CD4-positive, alpha-beta T cell treated with Interleukin-10 for 1 hour (primary cell): Measurements from ENCODE around the gene NNMT.
"Not testable (repeated sequence)": the region's sequence is repeated elsewhere in the genome, so short reads cannot be mapped to it uniquely, and the experiment has no call there.

Experiments
- DNase-seq: peaks from one replicate; pipeline ENCODE4 v3.0.0-alpha.2; 2020

Gene NNMT

DNA sequence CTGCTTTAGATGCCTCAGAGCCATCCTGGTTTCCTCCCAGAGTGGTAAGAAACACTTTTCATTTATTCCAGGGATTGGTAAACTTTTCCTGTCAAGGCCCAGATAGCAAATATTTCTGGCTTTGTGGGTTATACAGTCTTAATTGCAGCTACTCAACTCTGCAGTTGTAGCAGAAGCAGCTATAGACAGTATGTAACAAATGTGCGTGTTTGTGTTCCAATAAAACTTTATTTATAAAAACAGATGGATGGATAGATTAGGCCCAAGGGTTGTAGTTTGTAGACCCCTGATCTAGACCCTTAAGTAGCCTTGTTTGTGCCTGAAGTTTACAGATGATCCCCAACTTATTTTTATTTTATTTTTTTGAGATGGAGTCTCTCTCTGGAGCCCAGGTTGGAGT lies 17.9 kb downstream of the NNMT start:
- DNase-seq, result no peak

DNA sequence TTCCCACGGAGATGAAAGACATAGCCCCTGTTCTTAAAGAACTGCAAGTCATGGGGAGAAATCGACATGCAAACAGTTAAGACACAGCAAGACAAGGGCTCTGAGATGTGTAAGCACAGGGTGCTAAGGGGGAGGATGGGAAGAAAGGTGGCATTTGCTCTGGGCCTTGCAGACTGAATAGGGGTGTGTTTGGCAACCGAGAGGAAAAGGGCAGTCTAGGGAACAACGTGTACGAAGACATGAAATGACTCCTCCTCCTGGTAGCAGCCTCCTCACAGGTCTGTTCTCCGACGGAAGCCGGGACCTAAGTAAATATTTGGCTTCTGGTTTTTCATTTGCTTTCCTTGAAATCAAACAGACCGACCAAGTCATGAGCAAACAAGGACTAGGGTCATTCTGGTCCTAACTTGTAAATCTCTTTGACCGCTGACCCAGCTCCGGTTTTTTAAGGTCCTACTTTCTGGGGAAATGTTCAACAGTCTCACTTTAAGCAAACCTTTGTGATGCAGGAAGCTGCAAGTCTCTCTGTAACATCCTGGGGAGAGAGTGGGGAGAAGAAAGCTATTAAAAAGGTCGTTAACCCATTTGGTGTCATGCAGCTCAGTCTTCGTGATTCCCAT lies 19.7 kb downstream of the NNMT start:
- DNase-seq, result no peak

DNA sequence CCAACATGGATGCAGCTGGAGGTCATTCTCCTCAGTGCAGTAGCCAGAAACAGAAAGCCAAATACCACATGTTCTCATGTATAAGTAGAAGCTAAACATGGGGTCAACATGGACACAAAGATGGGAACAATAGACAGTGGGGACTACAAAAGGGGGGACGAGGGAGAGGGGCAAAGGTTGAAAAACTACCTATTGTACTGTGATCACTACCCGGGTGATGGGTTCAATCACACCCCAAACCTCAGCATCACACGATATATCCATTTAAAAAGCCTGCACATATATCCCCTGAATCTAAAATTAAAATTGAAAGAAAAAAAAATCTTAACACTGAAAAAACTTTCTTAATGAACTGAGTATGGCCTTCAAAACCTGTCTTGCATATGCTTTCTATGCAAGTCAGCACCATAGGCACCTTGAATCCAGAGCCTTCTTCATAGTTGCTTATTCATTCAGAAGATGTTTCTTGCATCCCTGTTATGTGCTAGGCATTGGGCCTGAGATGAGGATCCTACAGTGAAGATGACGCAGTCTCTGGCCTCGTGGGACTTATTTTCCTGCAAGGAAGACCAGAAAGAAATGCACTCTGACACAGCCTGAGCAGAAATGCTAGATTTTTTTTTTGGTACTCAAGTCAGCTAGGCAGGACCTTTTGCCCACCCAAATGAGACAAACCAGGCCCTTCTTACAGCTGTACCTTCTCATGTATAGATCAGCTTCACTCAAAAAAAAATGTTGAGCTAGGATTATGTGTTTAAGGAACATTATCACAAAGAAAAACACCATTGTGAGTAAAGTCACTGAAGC lies 21.0 kb downstream of the NNMT start:
- DNase-seq, result no peak

DNA sequence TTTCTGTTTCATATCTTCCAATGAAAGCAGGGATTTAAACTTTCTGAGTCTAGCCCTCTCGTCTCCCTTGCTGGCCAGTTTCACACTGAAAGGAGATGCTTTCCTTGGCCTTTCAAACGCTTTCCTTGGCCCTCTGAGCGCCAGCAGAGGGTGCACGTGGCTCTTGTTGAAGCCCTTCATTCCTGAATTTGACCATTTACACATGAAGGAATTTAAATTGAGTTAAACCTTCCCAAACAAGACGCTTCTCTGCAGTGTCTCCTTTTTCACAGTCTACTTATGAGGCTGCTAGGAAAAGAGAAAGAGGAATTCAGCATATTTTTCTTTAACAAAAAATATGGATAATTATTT lies 21.6 kb downstream of the NNMT start:
- no peak for DNase-seq

DNA sequence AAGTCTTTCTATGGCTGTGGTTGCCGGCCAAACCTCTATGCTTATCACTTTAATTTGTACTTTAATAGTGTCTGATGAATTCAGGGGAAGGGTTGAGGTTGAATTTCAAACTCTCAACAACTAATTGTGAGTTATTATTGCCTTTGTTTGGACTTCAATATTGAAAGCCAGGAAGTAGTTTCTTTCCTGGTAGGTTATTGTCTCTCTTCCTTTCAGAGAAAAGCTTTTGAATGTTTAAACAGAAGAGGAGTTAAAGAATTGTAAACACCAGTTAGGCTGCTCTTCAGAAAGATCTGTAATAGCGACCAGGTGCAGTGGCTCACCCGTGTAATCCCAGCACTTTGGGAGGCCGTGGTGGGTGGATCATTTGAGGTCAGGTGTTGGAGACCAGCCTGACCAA lies 22.2 kb downstream of the NNMT start:
- DNase-seq, result no peak

DNA sequence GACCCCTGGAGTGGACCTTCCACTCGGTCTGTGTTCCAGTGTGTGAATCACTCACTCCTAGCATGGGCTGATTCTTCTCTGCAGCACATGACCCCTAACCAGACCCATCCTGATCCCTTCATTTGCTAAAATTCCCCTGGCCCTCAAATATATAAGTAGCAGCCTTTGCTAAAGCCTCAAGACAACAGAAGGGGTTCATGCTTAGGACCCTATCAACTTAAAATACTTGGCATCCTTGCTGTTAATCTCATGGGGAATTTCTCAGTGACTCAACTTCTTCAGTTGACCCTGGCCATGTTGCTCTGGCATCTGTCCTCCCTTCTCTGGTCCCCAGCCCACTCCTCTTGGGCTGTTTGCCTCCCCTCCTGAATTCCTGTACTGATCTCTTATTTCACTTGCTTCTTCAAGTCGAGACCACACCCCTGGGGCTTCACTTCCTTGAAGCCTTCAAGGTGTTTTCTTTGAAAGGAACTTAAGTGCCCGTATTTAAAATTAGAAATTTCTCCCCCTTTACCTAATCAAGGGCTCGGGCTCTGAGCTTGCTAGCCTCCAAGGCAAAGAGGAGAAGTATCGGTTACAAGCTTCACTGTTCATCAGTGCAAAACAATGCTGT lies 23.6 kb downstream of the NNMT start:
- no peak for DNase-seq

DNA sequence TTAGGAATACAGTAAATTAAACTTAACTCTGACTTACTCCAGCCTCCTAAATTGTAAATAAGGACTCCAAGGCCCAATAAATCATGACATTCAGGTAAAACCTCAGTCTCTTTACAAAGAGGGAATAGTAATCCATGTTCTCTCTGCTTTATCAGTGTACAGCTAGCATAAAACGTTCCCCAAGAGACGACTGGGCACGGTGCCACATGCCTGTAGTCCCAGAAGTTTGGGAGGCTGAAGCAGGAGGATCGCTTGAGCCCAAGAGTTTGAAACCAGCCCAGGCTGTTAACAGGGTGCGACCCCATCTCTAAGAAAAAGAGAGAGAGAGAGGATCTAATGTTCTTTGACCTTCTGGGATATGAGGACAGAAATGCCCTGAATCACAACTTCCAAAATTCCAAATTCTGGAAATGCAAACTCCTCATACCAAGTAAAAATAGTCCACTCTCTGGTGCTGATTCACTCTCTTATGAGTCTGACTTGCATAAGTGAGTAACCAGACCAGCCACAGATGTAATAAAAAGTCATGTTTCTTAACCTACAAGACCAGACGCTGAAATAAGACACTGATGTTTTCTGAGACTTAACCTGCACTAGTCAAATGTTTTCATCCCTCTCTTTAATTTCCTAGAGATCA lies 25.5 kb downstream of the NNMT start:
- DNase-seq, result no peak

DNA sequence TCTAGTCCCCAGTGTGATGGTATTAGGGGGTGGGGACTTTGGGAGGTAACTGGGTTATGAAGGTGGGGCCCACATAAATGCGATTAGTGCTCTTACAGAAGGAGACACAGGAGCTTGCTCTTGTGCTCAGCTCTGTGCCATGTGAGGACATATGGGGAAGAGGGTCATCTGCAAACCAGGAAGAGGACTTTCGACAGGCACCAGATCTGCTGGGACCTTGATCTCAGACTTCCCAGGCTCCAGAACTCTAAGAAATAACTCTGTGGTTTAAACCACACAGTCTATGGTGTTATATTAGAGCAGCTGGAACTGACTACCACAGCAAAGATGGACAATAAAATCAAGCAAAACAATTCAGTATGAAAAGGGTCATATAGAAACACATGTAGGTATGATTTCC lies 26.7 kb downstream of the NNMT start:
- DNase-seq, result no peak

DNA sequence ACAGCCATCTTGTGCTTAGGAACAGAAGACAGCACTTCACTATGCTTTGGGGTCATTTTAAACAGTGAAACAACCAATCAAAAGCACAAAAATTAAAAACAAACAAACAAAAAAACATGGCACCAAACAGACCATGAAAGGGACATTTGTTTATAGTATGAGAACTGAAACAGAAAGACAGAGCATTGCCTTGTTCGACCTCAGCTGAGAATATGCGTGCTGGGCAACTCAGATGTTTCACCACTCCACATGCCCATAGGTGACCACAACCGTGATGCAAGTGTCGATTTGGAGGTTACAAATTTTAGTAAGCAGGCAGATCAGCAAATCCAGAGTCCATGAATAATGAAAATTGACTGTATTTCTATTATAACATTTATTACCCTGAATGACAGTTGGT lies 30.0 kb downstream of the NNMT start:
- DNase-seq, result no peak

DNA sequence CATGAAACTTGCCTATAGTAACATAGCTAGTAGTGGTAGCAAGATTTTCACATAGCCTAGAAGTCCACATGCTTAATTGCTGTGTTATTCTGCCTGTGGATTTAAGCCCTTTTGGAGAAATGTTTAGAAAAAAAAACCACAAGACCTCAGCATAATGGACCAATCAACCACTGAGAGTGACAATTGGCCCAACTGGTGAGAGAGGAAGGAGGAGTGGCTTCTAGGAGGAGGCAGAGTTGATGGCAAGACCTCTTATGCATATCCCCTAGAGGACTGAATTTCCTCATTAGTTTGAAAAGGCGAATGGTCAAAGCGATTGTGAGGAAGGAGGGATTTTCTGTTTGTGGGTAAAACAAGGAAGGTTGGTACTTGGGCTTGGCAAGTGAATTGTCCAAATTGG lies 30.6 kb downstream of the NNMT start:
- DNase-seq, result no peak

DNA sequence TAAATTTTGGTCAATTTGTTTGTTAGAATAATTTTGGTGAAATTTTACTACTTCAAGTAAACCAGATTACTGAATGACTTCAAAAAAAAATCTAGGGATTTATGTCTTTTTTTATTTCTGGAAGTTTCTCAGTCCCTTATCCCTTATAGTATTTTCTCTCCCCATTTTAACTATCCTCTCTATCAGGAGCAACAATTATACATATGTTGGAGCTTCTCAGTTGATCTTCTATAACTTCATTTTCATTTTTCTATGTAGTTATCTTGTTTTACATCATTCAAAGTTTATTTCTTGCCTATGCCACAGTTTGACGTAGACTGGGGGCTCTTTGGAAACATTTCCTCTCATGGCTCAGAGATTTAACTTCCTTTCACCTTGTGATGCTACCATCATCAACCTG lies 34.2 kb downstream of the NNMT start:
- no peak for DNase-seq

DNA sequence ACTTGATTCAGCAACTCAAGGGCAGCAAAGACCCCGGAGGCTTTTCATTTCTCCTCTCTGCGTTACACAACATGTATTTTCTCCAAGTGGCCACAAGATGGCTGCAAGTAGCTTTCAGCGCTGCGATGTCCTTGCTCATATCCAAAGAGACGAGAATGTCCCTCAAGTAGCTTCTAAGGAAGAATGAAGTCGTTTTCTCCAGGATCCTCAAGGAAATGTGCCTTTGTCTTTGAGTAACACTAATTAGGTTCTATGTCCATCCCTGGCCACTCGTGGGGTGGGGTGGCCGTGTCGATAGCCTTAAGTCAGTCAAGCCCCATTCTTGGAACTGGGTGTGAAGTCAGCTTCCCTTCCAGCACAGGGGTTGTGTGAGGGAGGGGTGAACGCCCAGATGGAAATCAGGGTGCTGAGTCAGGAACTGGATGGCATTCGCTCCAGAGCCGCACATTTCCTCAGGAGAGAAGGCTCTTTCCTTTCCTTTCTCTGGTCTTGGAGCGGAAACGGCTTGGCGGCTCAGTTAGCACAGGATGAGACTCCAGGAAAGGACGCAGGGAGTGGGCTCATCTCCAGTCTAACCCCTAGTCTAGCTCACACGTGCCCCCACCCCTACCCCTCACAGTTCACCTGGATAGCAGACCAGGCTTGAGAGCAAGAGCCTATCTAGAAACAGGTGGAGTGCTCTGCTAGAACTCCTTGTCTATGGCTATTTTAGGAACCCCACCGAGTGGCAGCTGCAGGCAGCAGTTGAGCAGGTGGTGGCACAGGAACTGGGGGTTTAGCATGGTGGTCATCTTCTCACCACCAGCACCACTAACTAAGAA lies 44.3 kb downstream of the NNMT start:
- peak; percentile 52 for DNase-seq

DNA sequence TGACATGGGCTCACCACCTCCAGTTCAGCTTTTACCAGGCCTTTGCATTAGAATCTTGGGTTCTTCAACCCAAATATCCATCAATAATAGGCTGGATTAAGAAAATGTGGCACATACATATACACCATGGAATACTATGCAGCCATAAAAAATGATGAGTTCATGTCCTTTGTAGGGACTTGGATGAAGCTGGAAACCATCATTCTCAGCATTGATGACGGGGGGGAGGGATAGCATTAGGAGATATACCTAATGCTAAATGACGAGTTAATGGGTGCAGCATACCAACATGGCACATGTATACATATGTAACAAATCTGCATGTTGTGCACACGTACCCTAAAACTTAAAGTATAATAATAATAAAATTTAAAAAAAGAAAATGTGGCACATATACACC lies 45.5 kb downstream of the NNMT start:
- not testable (repeated sequence) for DNase-seq

DNA sequence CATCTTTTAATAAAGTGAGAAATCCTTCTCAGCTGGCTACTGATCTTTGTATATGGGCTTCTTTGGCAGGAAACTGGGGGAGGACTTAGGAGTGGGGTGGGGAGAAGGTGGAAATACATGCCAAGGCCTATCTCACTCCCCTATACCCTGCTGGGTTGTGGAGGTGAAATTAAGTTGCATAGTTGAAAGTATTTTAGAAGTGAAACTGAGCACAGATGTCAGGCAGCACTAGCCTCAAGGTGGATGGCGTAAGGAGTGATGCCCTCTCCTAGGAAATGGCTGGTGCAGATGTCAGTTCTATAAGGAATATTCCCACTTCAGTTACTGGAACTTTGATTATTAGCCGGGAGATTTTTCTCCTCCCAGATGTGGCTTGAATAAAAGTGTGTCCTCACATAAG lies 46.3 kb downstream of the NNMT start:
- DNase-seq, result no peak

DNA sequence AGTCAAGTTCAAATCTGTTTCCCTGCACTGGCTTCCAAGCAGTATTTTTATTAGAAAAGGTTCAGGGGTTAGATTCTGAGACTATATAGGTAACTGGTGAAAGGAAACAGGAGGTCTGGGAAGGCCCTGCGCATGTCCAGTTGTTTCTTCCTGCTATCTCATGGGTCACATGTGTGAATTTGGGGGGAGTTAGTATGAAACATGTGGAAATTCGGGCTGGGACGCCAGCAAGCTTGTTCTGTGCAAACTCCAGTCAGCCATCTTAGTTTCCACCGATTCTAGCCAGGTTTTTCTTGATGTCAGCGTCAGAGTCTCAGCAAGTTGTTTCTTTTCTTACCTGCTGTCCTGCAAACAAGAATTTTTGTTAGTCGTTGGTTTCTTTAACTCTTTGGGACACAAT lies 46.8 kb downstream of the NNMT start:
- no peak for DNase-seq

DNA sequence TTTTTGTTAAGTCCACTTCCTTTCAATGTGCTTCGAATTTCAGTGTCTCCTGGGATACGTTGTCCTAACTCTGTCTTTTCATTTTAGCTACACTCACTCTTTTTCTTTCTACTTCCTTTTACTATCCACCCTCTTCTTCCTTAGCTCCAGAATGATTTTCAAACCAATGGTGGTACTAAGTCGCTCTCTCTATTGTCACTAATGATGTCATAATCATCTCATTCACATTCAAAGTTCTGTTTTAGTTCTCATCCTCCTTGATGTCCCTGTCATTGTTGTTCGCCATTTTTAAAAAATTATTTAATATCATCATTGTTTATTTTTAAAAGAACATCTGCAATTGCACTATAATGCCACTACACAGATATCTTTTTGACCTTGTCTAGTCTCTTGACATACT lies 47.3 kb downstream of the NNMT start:
- DNase-seq, result no peak

DNA sequence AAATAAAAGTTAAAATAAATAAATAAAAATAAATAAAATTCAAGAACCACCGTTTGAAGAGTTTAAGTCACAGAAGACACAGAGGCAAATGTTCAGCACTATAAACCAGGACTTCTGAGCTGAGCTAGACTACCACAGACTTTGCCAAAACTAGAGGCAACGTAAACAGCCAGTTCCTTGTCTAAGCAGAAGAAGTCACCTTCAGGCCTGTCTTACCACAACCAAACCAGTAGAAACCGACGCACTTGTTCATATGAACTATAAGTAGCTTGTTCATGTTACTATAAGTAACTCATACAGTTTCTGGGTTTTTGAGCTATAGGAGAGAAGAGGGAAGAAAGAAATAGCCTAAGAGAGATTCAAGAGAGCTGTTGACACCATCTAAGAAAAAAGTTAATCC lies 48.3 kb downstream of the NNMT start:
- no peak for DNase-seq

DNA sequence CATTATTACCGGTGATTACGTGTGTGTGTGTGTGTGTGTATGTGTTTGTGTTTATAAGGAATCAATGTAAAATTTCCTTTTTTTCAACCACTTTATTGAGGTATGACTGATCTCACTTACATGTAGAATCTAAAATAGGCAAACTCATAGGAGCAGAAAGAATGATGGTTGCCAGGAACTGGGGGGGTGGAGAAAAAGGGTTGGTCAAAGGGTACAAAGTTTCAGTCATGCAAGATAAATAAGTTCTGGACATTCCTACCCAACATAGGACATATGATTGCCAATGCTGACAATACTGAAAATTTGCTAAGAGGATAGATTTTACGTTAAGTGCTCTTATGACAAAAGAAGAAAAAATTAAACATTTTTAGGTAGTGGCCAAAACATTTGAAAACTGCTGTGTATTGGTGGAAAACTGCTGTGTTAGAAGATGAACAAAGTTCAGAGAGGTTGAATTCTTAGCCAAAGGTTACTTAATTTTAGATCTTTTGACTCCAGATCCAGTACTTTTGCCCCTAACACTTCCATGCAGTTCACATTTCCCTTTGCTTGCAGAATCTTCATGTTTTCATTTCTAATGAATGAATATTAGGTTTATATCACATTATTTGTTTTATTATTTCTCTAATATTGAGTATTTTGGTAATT lies 49.5 kb downstream of the NNMT start:
- DNase-seq, result no peak

DNA sequence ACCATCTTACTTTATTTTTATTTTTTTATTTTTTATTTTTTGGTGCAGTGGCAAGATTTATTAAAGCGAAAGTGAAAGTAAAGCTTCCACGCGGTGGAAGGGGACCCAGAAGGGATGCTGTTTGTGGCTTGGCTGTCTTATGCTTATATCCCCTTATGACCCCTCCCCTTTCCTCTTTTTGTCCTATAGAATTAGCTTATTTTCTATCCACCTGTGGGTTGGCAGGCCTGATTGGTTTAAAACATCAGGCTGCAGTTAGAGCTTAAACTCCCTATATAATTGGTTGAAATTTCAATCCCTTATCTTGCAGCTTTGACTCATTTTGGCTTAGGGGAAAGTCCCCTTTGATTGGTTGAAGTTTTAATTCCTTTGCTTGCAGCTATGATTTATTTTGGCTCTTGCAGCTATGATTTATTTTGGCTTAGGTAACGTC lies 50.5 kb downstream of the NNMT start:
- DNase-seq, result peak; percentile 45

DNA sequence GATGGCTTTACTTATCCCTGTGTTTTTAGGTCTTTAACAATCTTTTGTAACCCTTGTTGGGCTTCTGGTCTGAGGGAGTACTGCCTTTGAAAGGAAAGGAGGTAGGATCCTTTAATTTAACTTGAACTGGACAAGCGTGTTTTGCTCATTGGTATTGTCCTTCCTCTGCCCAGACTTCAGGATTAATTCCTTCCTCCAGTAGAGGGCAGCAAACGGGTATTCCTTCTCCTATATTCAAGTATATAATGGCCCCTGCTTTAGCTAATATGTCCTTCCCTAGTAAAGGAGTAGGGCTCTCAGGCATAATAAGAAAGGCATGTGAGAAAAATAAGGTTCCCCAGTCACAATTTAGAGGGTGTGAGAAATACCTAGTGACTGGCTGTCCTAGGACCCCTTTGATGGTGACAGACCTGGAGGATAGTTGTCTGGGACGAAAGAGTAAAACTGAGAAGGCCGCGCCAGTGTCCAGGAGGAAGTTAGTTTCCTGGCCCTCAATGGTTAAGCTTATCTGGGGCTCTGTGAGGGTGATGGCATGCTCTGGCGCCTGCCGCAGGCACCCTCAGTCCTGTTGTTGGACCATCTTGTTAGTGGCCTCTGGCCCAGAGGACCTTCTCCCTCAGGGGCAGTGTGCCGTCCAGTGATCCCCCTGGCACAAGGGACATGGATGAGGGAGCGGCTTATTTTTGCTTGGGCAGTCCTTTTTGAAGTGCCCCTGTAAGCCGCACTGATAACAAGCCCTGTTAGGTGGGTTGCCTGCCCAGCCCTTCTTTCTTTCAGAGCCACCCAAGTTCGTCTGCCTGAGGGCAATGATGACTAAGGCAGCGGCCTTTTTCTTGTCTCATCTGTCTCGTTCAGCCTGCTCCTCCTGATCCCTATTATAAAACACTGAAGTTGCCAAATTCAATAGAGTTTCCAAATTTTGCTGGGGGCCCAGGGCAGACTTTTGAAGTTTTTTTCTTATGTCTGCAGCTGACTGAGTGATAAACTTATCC lies 52.3 kb downstream of the NNMT start:
- DNase-seq, result peak; percentile 59

DNA sequence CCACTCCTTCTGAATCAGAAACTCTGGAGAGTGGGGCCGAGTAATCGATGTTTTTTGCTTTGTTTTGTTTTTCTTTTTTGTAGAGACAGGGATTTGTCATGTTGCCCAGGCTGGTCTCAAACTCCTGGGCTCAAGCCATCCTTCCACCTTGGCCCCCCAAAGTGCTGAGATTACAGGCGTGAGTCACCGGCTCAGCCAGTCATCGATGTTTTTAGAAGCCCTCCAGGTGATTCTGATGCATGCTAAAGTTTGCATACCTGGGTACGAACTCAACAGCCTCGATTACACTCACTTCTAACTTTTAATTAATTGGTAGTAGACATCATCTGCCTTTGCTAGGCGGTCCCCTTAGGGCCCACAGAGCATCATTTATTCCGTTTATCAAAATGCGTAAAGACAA lies 53.8 kb downstream of the NNMT start:
- no peak for DNase-seq
